OCI-LY3 (cell line): ENCODE measurements around the gene UPK3A.
"Not testable (repeated sequence)": the region's sequence is repeated elsewhere in the genome, so short reads cannot be mapped to it uniquely, and the experiment has no call there.

ENCODE experiments used
- H2AFZ ChIP-seq: fragments of 200-600, 300-600 bp; shearing (Covaris generic); 2 replicates; pipeline ENCODE4 v1.6.0; 2014; ENCODE audit warnings: antibody characterized with exemption, low read depth, low read length
- H3K27ac ChIP-seq: fragments of 200-600, 300-600 bp; sonication (generic); 2 replicates; pipeline ENCODE4 v1.5.1; 2014; ENCODE audit warnings: mild to moderate bottlenecking, low read length, moderate library complexity, mixed read lengths
- H3K27me3 ChIP-seq: fragments of 200-600, 300-600 bp; sonication (generic); 2 replicates; pipeline ENCODE4 v1.6.1; 2014; ENCODE audit warnings: low read depth, low read length, mixed read lengths
- H3K36me3 ChIP-seq: fragments of 200-600, 300-600 bp; sonication (generic); replicated peaks from 2 replicates; pipeline ENCODE3; 2014; ENCODE audit warnings: low read depth, low read length, mixed read lengths
- H3K4me1 ChIP-seq: fragments of 300-600, 200-600 bp; sonication (generic); 2 replicates; pipeline ENCODE4 v1.6.1; 2014; ENCODE audit warnings: low read length, mixed read lengths
- H3K4me2 ChIP-seq: fragments of 200-600, 300-600 bp; sonication (generic); 2 replicates; pipeline ENCODE4 v1.6.1; 2014; ENCODE audit warnings: low read length, mixed read lengths
- H3K4me3 ChIP-seq: fragments of 300-600, 200-600 bp; sonication (generic); 2 replicates; pipeline ENCODE4 v1.5.1; 2014; ENCODE audit warnings: antibody characterized with exemption, mild to moderate bottlenecking, low read length, moderate library complexity
- H3K79me2 ChIP-seq: fragments of 300-600, 200-600 bp; shearing (Covaris generic); 2 replicates; pipeline ENCODE4 v1.6.1; 2014; ENCODE audit warnings: mild to moderate bottlenecking, low read length, mixed read lengths
- H3K9ac ChIP-seq: fragments of 300-600, 200-600 bp; shearing (Covaris generic); 2 replicates; pipeline ENCODE4 v1.6.0; 2014; ENCODE audit warnings: mild to moderate bottlenecking, low read length, moderate library complexity
- H3K9me3 ChIP-seq: fragments of 200-600, 300-600 bp; shearing (Covaris generic); 2 replicates; pipeline ENCODE4 v1.6.1; 2014; ENCODE audit warnings: low read length, mixed read lengths; ENCODE audit not compliant: insufficient read depth
- H4K20me1 ChIP-seq: fragments of 200-600, 300-600 bp; sonication (generic); 2 replicates; pipeline ENCODE4 v1.6.1; 2016; ENCODE audit warnings: low read length, mixed read lengths; ENCODE audit not compliant: insufficient read depth
- EZH2phosphoT487 ChIP-seq: fragments of 200-600 bp; shearing (Covaris generic); IDR thresholded peaks from 2 replicates; pipeline ENCODE4 v1.6.1; 2018; ENCODE audit warnings: antibody characterized with exemption, mixed run types, low read depth
- TF ChIP-seq, protein P1 (sequence below): fragments of 200-600, 300-600 bp; sonication (generic); IDR thresholded peaks from 2 replicates; pipeline ENCODE4 v1.5.1; 2014; ENCODE audit warnings: antibody characterized with exemption, low read length, low read depth

UPK3A gene

GRCh38 chr22:45259754-45260394 lies 24.9 kb upstream of the UPK3A start:
- Histone ChIP-seq H2AFZ (no peak overlapping the region), H3K27ac (no peak overlapping the region), H3K9ac (no peak overlapping the region), H3K27me3 (peaks cover 71% of the 10 kb centered on the region), H3K79me2 (no peaks in the 10 kb centered on the region), H3K4me2 (no peak overlapping the region), H3K36me3 (no peaks in the 10 kb centered on the region), H3K9me3 (no peaks in the 10 kb centered on the region), H3K4me1 (peaks cover 36% of the 10 kb centered on the region), H3K4me3 (no peak overlapping the region), H4K20me1 (peaks cover 12% of the 10 kb centered on the region)
- TF ChIP-seq, protein P1, sequence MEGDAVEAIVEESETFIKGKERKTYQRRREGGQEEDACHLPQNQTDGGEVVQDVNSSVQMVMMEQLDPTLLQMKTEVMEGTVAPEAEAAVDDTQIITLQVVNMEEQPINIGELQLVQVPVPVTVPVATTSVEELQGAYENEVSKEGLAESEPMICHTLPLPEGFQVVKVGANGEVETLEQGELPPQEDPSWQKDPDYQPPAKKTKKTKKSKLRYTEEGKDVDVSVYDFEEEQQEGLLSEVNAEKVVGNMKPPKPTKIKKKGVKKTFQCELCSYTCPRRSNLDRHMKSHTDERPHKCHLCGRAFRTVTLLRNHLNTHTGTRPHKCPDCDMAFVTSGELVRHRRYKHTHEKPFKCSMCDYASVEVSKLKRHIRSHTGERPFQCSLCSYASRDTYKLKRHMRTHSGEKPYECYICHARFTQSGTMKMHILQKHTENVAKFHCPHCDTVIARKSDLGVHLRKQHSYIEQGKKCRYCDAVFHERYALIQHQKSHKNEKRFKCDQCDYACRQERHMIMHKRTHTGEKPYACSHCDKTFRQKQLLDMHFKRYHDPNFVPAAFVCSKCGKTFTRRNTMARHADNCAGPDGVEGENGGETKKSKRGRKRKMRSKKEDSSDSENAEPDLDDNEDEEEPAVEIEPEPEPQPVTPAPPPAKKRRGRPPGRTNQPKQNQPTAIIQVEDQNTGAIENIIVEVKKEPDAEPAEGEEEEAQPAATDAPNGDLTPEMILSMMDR, result no peak
- TF ChIP-seq EZH2phosphoT487, result no peak

DNA sequence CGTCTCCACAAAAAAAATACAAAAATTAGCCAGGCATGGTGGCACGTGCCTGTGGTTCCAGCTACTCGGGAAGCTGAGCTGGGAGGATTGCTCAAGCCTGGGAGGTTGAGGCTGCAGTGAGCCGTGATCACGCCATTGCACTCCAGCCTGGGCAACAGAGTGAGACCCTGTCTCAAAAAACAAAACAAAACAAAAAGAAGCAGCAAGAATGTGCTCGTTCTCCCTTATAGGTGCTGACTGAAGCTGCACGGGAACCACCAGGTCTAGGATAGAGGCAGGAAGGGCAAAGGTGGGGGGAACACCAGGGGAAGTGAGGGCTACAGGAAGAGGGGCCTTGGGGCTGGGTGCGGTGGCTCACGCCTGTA lies 24.4 kb upstream of the UPK3A start:
- not testable (repeated sequence) for H3K4me2 ChIP-seq, H3K9ac ChIP-seq, H3K9me3 ChIP-seq, H3K27ac ChIP-seq, H3K36me3 ChIP-seq, H3K4me3 ChIP-seq, H2AFZ ChIP-seq, H3K79me2 ChIP-seq
- Histone ChIP-seq H3K4me1 (peaks cover 31% of the 10 kb centered on the region), H3K27me3 (peaks cover 76% of the 10 kb centered on the region), H4K20me1 (peaks cover 12% of the 10 kb centered on the region)

GRCh38 chr22:45261407-45262088 lies 23.2 kb upstream of the UPK3A start:
- Histone ChIP-seq H3K27ac (no peak overlapping the region), H4K20me1 (peaks cover 12% of the 10 kb centered on the region), H3K4me2 (no peak overlapping the region), H3K9me3 (no peaks in the 10 kb centered on the region), H3K79me2 (no peaks in the 10 kb centered on the region), H3K9ac (no peak overlapping the region), H3K27me3 (peaks cover 76% of the 10 kb centered on the region), H3K36me3 (no peaks in the 10 kb centered on the region), H3K4me3 (no peak overlapping the region), H3K4me1 (peaks cover 30% of the 10 kb centered on the region), H2AFZ (no peak overlapping the region)
- TF ChIP-seq, protein P1, result no peak
- TF ChIP-seq EZH2phosphoT487, result no peak

- Histone ChIP-seq H3K27ac (no peak overlapping the region), H3K79me2 (no peaks in the 10 kb centered on the region), H3K4me3 (peak overlapping the region; percentile 44), H3K4me1 (peaks cover 30% of the 10 kb centered on the region), H3K9me3 (no peaks in the 10 kb centered on the region), H3K4me2 (peak overlapping the region; percentile 69), H2AFZ (no peak overlapping the region), H4K20me1 (peaks cover 12% of the 10 kb centered on the region), H3K9ac (no peak overlapping the region), H3K27me3 (peaks cover 76% of the 10 kb centered on the region), H3K36me3 (no peaks in the 10 kb centered on the region)
- TF ChIP-seq EZH2phosphoT487, result no peak
- TF ChIP-seq, protein P1, result no peak
Measured at GRCh38 chr22:45262195-45262930, 22.4 kb upstream of the UPK3A start.
